MCF 10A (cell line): Measurements from ENCODE around the gene MPV17. TPM values are rescaled to one million over a fixed set of nuclear protein-coding genes. Genes with fewer than 3 reads are reported as not detected.

Source experiments
- BruUV-seq: library from RNA; stranded (reverse); fragments of 400-500 nt; replicated peaks from 2 replicates; lab custom pipeline; 2021; lab: Mats Ljungman, UMichigan
- CTCF ChIA-PET: fragments of 300-600 bp; sonication (Branson Sonifier 250); formaldehyde crosslinking; extraction: SDS; loops from one replicate; lab custom pipeline; 2021; ENCODE audit warnings: antibody characterized with exemption, inconsistent platforms; lab: Yijun Ruan, JAX
- POLR2A ChIA-PET: fragments of 300-600, 350-650 bp; sonication (Branson Sonifier 250); formaldehyde crosslinking; extraction: SDS; loops from one replicate; lab custom pipeline; 2020; ENCODE audit warnings: antibody characterized with exemption, inconsistent platforms; lab: Yijun Ruan, JAX
- DNase-seq: peaks from one replicate; pipeline ENCODE4 v3.0.0-alpha.2; 2018; ENCODE audit not compliant: unreplicated experiment
- H3K27ac Mint-ChIP-seq: one replicate; pipeline ENCODE4 v1.8.0; 2022; ENCODE audit warnings: mild to moderate bottlenecking, low read depth, mixed read lengths; ENCODE audit not compliant: unreplicated experiment
- H3K27me3 Mint-ChIP-seq: one replicate; pipeline ENCODE4 v1.8.0; 2022; ENCODE audit warnings: mixed read lengths; ENCODE audit not compliant: insufficient read depth, unreplicated experiment
- H3K36me3 Mint-ChIP-seq: one replicate; pipeline ENCODE4 v1.8.0; 2022; ENCODE audit warnings: mild to moderate bottlenecking, moderate library complexity, mixed read lengths; ENCODE audit not compliant: insufficient read depth, unreplicated experiment
- H3K4me1 Mint-ChIP-seq: one replicate; pipeline ENCODE4 v1.8.0; 2022; ENCODE audit warnings: mixed read lengths; ENCODE audit not compliant: insufficient read depth, unreplicated experiment
- H3K4me3 Mint-ChIP-seq: one replicate; pipeline ENCODE4 v1.8.0; 2022; ENCODE audit warnings: mild to moderate bottlenecking, moderate library complexity, mixed read lengths; ENCODE audit not compliant: unreplicated experiment
- H3K9me3 Mint-ChIP-seq: one replicate; pipeline ENCODE4 v1.8.0; 2022; ENCODE audit warnings: mixed read lengths; ENCODE audit not compliant: unreplicated experiment
- intact Hi-C: fragments of 100-400 bp; cut with micrococcal nuclease; formaldehyde crosslinking; loops from 2 replicates; pipeline ENCODE4 v1.14.1; 2022
- total RNA-seq: library from RNA; stranded (reverse); gene quantifications from 2 replicates; pipeline ENCODE4 v1.2.3, GENCODE V29; 2022
- TF ChIP-seq, protein P1 (sequence below): fragments of 200-600 bp; IDR thresholded peaks from one replicate; pipeline ENCODE4 v1.8.0; 2022; ENCODE audit warnings: antibody characterized with exemption, mild to moderate bottlenecking; ENCODE audit not compliant: unreplicated experiment

MPV17 gene
- total RNA-seq, 1 experiment from 2014 or later: 114 TPM

DNA sequence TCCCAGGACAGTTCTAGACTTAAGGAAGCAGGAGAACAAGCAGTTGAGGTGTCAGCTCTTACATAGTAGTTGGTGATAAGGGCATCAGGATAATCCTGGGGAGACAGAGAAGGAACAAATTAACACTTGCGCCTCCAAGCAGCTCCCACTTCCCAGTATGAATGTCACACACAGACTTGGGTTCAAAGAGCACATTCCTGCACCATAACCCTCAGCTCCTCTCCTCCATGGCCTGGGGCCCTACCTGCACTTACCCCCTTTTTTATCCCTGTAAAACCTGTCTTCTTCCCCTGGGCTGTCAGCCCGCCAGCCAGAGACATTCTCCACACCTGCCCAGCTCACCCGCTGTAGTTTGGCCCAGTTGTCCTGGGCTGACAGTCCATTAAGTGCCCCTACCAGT is 10.7 kb downstream of the MPV17 start:
- peaks cover 27% of the 10 kb centered on the region for H3K36me3 Mint-ChIP-seq
- POLR2A ChIA-PET: interaction anchor here (0.6 to 2.4 kb wide), 2 partner anchors 9 to 29 kb away, joined by 3 to 10 read pairs; no protein-coding TSS in a partner anchor
- TF ChIP-seq, protein P1, sequence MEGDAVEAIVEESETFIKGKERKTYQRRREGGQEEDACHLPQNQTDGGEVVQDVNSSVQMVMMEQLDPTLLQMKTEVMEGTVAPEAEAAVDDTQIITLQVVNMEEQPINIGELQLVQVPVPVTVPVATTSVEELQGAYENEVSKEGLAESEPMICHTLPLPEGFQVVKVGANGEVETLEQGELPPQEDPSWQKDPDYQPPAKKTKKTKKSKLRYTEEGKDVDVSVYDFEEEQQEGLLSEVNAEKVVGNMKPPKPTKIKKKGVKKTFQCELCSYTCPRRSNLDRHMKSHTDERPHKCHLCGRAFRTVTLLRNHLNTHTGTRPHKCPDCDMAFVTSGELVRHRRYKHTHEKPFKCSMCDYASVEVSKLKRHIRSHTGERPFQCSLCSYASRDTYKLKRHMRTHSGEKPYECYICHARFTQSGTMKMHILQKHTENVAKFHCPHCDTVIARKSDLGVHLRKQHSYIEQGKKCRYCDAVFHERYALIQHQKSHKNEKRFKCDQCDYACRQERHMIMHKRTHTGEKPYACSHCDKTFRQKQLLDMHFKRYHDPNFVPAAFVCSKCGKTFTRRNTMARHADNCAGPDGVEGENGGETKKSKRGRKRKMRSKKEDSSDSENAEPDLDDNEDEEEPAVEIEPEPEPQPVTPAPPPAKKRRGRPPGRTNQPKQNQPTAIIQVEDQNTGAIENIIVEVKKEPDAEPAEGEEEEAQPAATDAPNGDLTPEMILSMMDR: no peak

DNA sequence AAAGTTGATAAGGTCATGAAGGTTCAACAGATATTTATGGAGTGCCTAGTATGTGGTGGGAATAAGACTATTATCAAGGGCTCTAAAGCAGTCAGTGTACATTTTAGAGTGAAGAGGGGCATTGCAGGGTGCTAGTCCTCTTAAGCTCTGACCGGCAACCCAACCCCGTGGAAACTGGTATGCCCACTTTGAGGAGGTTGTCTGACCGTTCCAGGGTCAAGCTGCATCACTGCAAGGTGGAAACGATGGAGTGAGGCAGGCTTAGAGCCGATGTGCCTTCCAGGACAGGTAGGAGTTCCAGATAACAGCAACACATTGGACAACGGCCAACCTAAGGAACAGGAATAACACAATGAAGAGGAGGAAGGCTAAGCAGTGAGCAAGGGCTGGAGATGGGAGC is 13.2 kb downstream of the MPV17 start:
- Mint-ChIP-seq H3K4me3 (no peak overlapping the region), H3K9me3 (no peaks in the 10 kb centered on the region), H3K27me3 (no peaks in the 10 kb centered on the region), H3K27ac (no peak overlapping the region), H3K36me3 (peaks cover 27% of the 10 kb centered on the region), H3K4me1 (no peaks in the 10 kb centered on the region)
- intact Hi-C loops: no loop called here
- BruUV-seq: TSS peak; percentile 58
- CTCF ChIA-PET: interaction anchor here (0.5 to 1.4 kb wide), 4 partner anchors 9 to 64 kb away, joined by 3 read pairs; no protein-coding TSS in a partner anchor
- DNase-seq: no peak
- POLR2A ChIA-PET: interaction anchor here (0.6 to 1.0 kb wide), 3 partner anchors 16 to 214 kb away, joined by 3 read pairs; no protein-coding TSS in a partner anchor
- TF ChIP-seq, protein P1: no peak

More for the DNA sequence above, 10.7 kb downstream of the MPV17 start:
- Mint-ChIP-seq H3K9me3 (no peaks in the 10 kb centered on the region), H3K27me3 (no peaks in the 10 kb centered on the region), H3K27ac (no peak overlapping the region), H3K4me3 (no peak overlapping the region), H3K4me1 (no peaks in the 10 kb centered on the region)
- CTCF ChIA-PET: interaction anchor here (1.0 to 2.0 kb wide), 2 partner anchors 9 to 31 kb away, joined by 3 to 13 read pairs; no protein-coding TSS in a partner anchor
- DNase-seq: no peak
- no TSS peak for BruUV-seq
- intact Hi-C loops: no loop called here

DNA sequence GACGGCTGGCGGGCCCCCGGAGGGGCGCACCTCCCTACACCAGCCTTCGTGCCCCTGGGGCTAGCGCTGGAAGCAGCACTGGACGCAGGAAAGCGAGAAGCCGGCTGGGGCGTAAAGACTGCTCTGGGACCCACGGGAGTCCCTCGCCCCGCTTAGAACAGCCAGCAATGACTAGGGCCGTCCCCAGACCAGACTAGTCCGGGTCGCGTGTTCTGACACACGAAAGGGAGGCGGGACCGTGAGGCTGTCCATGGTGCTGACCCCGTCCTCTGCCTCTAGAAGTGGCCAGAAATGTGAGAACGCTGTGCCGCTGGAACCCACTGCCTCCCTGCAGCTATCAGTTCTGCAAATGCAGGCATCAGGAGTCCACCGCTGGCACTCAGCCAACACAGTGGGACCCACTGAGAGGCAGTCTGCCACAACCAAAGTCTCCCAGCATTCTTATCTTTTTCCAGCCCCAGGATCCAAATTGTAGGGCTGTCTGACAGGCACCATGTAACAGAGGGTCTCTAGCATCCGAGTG is 14.5 kb downstream of the MPV17 start, which contains the start of gene UCN:
UCN (minus strand) TSS at position 87 of the 523 bp plus-strand sequence. CDS start 550 bp downstream, outside the sequence.
- intact Hi-C loops: no loop called here
- H3K27ac Mint-ChIP-seq: no peak within 1 kb of the TSS

More for the DNA sequence above, 14.5 kb downstream of the MPV17 start, which contains the start of gene UCN:
- H3K27me3 Mint-ChIP-seq: no peaks in the 10 kb centered on the region
- no peak within 1 kb of the TSS for H3K4me3 Mint-ChIP-seq
- H3K36me3 Mint-ChIP-seq: peaks cover 27% of the 10 kb centered on the region
- DNase-seq: no peak
- TF ChIP-seq, protein P1: no peak
- no TSS peak for BruUV-seq
- no peaks in the 10 kb centered on the region for H3K9me3 Mint-ChIP-seq
- POLR2A ChIA-PET: no interaction called here
- H3K4me1 Mint-ChIP-seq: no peaks in the 10 kb centered on the region
- CTCF ChIA-PET: interaction anchor here (0.6 to 1.0 kb wide), 3 partner anchors 15 to 239 kb away, joined by 3 to 5 read pairs (median 4); no protein-coding TSS in a partner anchor
